ENCODE data around the gene ARRDC1. TPM values are rescaled to one million over a fixed set of nuclear protein-coding genes. Genes with fewer than 3 reads are reported as not detected.

The ARRDC1 gene
- total RNA-seq, 1 experiment from 2014 or later, result 77.5 TPM

DNA sequence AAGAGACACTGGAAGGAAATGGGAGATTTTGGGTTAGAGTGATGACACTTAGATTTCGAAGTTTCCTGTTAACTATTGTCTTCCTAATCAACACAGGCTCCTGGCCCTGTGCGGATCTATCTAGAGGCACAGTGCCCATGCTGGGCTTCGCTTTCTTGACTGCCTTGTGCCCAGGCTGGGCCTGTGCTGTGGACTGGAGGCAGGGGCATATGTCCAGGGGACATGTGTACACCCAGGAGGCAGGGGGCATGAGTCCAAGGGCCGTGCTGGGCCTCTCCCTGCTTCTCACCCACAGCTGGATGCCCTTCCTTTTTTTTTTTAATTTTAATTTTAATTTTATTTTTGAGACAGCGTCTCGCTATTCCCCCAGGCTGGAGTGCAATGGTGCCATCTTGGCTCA, 50.9 kb downstream of the ARRDC1 start:
- Histone ChIP-seq H2AFZ (ENCODE audit: low read length) (no peak overlapping the region), H3K4me1 (ENCODE audit: insufficient read depth, low read length) (no peaks in the 10 kb centered on the region), H3K4me2 (ENCODE audit: low read length) (no peak overlapping the region), H3K27me3 (ENCODE audit: low read length) (no peaks in the 10 kb centered on the region), H3K79me2 (ENCODE audit: low read length) (peaks cover 60% of the 10 kb centered on the region), H3K36me3 (ENCODE audit: low read depth, low read length) (0 out of 2 replicates have a peak, but pooled peaks cover 2% of the 10 kb centered on the region), H3K9me2 (replicated peaks; ENCODE audit: low read length) (no peaks in the 10 kb centered on the region), H4K20me1 (ENCODE audit: low read length) (no peaks in the 10 kb centered on the region), H3K27ac (ENCODE audit: low read length) (no peak overlapping the region), H3K9me3 (ENCODE audit: low read length) (no peaks in the 10 kb centered on the region), H3K9ac (ENCODE audit: low read length) (no peak overlapping the region), H3F3A (ENCODE audit: low read length, unreplicated experiment) (no peaks in the 10 kb centered on the region), H3K4me3 (ENCODE audit: low read length) (no peak overlapping the region)
- BruUV-seq (replicated peaks), result no TSS peak
- no peak for DNase-seq
- no peak for ATAC-seq
- intact Hi-C loops (cut with micrococcal nuclease), result no loop called here
- no peak for TF ChIP-seq EZH2phosphoT487 (IDR thresholded peaks at IDR 0.05; ENCODE audit: borderline replicate concordance, low read length)
- TF ChIP-seq, protein P1, sequence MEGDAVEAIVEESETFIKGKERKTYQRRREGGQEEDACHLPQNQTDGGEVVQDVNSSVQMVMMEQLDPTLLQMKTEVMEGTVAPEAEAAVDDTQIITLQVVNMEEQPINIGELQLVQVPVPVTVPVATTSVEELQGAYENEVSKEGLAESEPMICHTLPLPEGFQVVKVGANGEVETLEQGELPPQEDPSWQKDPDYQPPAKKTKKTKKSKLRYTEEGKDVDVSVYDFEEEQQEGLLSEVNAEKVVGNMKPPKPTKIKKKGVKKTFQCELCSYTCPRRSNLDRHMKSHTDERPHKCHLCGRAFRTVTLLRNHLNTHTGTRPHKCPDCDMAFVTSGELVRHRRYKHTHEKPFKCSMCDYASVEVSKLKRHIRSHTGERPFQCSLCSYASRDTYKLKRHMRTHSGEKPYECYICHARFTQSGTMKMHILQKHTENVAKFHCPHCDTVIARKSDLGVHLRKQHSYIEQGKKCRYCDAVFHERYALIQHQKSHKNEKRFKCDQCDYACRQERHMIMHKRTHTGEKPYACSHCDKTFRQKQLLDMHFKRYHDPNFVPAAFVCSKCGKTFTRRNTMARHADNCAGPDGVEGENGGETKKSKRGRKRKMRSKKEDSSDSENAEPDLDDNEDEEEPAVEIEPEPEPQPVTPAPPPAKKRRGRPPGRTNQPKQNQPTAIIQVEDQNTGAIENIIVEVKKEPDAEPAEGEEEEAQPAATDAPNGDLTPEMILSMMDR (conservative IDR thresholded peaks at IDR 0.05; ENCODE audit: low read depth, low read length), result no peak
- TF ChIP-seq EZH2 (IDR thresholded peaks at IDR 0.05; ENCODE audit: low read length, unreplicated experiment), result no peak
- ChIA-PET POLR2A (ENCODE audit: unreplicated experiment) (interaction anchor here (0.6 kb wide), 1 partner anchor 126 kb away, joined by 3 read pairs; no protein-coding TSS in a partner anchor), CTCF (no interaction called here)

DNA sequence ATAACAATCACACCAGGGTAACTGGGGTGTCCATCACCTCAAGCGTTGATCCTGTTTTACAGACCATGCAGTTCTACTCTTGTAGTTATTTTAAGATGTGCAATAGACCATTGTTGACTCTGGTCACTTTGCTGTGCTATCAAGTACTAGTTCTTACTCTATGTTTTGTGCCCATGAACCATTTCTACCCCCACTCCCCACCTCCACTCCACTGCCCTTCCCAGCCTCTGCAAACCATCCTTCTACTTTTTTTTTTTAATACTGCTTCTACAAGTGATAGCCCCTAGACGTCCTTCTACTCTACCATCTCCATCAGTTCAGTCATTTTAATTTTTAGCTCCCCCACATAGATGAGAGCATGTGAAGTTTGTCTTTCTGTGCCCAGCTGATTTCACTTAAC, 52.1 kb downstream of the ARRDC1 start:
- Histone ChIP-seq H3K4me3 (ENCODE audit: low read length) (no peak overlapping the region), H2AFZ (ENCODE audit: low read length) (no peak overlapping the region), H3K27ac (ENCODE audit: low read length) (no peak overlapping the region), H3K4me1 (ENCODE audit: insufficient read depth, low read length) (no peaks in the 10 kb centered on the region), H3K27me3 (ENCODE audit: low read length) (no peaks in the 10 kb centered on the region), H3K9ac (ENCODE audit: low read length) (no peak overlapping the region), H3K9me2 (replicated peaks; ENCODE audit: low read length) (no peaks in the 10 kb centered on the region), H3F3A (ENCODE audit: low read length, unreplicated experiment) (no peaks in the 10 kb centered on the region), H3K9me3 (ENCODE audit: low read length) (no peaks in the 10 kb centered on the region), H3K79me2 (ENCODE audit: low read length) (peaks cover 61% of the 10 kb centered on the region), H4K20me1 (ENCODE audit: low read length) (no peaks in the 10 kb centered on the region), H3K36me3 (ENCODE audit: low read depth, low read length) (0 out of 2 replicates have a peak, but pooled peaks cover 2% of the 10 kb centered on the region), H3K4me2 (ENCODE audit: low read length) (no peak overlapping the region)
- no TSS peak for BruUV-seq (replicated peaks)
- TF ChIP-seq, protein P1 (conservative IDR thresholded peaks at IDR 0.05; ENCODE audit: low read depth, low read length), result no peak
- no peak for TF ChIP-seq EZH2phosphoT487 (IDR thresholded peaks at IDR 0.05; ENCODE audit: borderline replicate concordance, low read length)
- TF ChIP-seq EZH2 (IDR thresholded peaks at IDR 0.05; ENCODE audit: low read length, unreplicated experiment), result no peak
- ATAC-seq, result no peak
- POLR2A ChIA-PET (ENCODE audit: unreplicated experiment), result no interaction called here
- no peak for DNase-seq
- intact Hi-C loops (cut with micrococcal nuclease), result no loop called here
- CTCF ChIA-PET, result no interaction called here

DNA sequence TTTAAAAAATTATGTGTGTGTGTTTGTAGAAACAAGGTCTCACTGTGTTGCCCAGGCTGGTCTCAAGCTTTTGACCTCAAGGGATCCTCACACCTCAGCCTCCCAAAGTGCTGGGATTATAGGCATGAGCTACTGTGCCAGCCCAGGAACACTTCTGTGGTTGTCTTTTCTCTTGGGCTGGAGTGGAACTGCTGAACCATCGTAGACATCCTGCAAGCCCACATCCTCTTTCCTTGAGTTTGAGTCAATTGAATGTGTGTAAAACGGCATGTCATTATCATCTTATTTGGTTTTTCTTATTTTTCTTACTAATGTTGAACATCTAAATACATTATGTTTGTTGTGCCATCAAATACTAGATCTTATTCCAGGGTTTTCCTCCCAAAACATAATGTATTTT, 53.3 kb downstream of the ARRDC1 start:
- H3K4me1 ChIP-seq (ENCODE audit: insufficient read depth, low read length), result no peaks in the 10 kb centered on the region
- H4K20me1 ChIP-seq (ENCODE audit: low read length), result no peaks in the 10 kb centered on the region
- CTCF ChIA-PET, result no interaction called here

More for the DNA sequence above, 53.3 kb downstream of the ARRDC1 start:
- POLR2A ChIA-PET (ENCODE audit: unreplicated experiment), result no interaction called here
- Histone ChIP-seq H3K27ac (ENCODE audit: low read length) (no peak overlapping the region), H3K4me2 (ENCODE audit: low read length) (no peak overlapping the region), H3K36me3 (ENCODE audit: low read depth, low read length) (no peaks in the 10 kb centered on the region), H3F3A (ENCODE audit: low read length, unreplicated experiment) (no peaks in the 10 kb centered on the region), H3K4me3 (ENCODE audit: low read length) (no peak overlapping the region), H3K9me3 (ENCODE audit: low read length) (no peaks in the 10 kb centered on the region), H2AFZ (ENCODE audit: low read length) (no peak overlapping the region), H3K9me2 (replicated peaks; ENCODE audit: low read length) (no peaks in the 10 kb centered on the region), H3K9ac (ENCODE audit: low read length) (no peak overlapping the region), H3K79me2 (ENCODE audit: low read length) (peaks cover 69% of the 10 kb centered on the region), H3K27me3 (ENCODE audit: low read length) (no peaks in the 10 kb centered on the region)
- ATAC-seq (no peak), DNase-seq (no peak)
- TF ChIP-seq, protein P1 (conservative IDR thresholded peaks at IDR 0.05; ENCODE audit: low read depth, low read length), result no peak
- TF ChIP-seq EZH2 (IDR thresholded peaks at IDR 0.05; ENCODE audit: low read length, unreplicated experiment), result no peak
- no peak for TF ChIP-seq EZH2phosphoT487 (IDR thresholded peaks at IDR 0.05; ENCODE audit: borderline replicate concordance, low read length)
- no TSS peak for BruUV-seq (replicated peaks)
- intact Hi-C loops (cut with micrococcal nuclease), result no loop called here
